Endothelial cell of umbilical vein (primary cell): ENCODE measurements around the gene CTNNA2.

Experiments used
- FOS ChIP-seq: IDR thresholded peaks from 2 replicates; pipeline ENCODE4 v1.6.1; 2011; ENCODE audit warnings: mild to moderate bottlenecking, low read length, moderate library complexity, borderline replicate concordance; ENCODE audit not compliant: insufficient read depth
- MYC ChIP-seq: IDR thresholded peaks from one replicate; pipeline ENCODE4 v1.6.1; 2011; ENCODE audit warnings: mild to moderate bottlenecking, low read depth, low read length
- POLR2A ChIP-seq: IDR thresholded peaks from 2 replicates; pipeline ENCODE4 v1.6.1; 2012; ENCODE audit warnings: low read depth, mild to moderate bottlenecking, control low read depth, low read length
- POLR2AphosphoS5 ChIP-seq: IDR thresholded peaks from 2 replicates; pipeline ENCODE4 v1.6.1; 2012; ENCODE audit warnings: low read depth, mild to moderate bottlenecking, control low read depth, low read length, moderate library complexity; ENCODE audit not compliant: insufficient read depth
- TF ChIP-seq, protein P1 (sequence below): IDR thresholded peaks from 2 replicates; pipeline ENCODE4 v1.6.1; 2011; ENCODE audit not compliant: insufficient read depth, insufficient read length
- TF ChIP-seq, protein P2 (sequence below), 2 donors: IDR thresholded peaks; 1 replicate in 1 of 2; 2 replicates in 1 of 2; pipeline ENCODE4 v1.5.1; 2011; ENCODE audit warnings: low read length in 2 of 2, mild to moderate bottlenecking in 2 of 2, moderate library complexity in 2 of 2, control low read depth in 1 of 2, inconsistent platforms in 1 of 2, low read depth in 1 of 2; ENCODE audit not compliant: insufficient read depth in 1 of 2; ENCODE audit errors: extremely low read depth in 1 of 2

DNA sequence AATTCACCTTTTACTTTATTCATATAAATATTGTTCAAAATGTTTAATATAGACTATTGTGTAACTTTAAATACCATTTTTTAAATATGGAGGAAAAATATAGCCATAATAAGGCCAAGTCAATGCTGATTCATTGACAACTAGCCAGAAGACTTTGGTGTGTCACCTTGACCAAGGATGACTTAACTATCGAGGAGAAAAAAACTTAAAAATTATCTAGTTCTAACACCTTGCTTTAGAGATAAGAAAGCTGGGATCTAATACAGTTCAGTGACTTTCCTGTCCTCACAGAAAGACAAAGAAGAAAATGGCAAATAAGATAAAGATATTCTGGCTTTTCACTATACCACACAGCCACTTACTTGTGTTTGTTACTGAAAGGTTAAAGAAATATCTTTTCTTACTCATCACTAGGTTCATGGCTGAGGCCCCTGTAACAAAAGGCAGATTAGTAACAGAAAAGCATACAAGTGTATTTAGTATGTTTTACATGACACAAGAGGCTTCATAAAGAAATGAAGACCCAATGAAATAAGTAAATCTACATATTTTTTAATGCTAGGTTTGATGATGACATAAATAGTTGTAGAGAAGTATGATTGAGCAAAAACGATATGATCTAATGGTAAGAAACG, 857.6 kb downstream of the CTNNA2 start:
- TF ChIP-seq, protein P1, sequence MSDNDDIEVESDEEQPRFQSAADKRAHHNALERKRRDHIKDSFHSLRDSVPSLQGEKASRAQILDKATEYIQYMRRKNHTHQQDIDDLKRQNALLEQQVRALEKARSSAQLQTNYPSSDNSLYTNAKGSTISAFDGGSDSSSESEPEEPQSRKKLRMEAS: no peak
- TF ChIP-seq, protein P2, sequence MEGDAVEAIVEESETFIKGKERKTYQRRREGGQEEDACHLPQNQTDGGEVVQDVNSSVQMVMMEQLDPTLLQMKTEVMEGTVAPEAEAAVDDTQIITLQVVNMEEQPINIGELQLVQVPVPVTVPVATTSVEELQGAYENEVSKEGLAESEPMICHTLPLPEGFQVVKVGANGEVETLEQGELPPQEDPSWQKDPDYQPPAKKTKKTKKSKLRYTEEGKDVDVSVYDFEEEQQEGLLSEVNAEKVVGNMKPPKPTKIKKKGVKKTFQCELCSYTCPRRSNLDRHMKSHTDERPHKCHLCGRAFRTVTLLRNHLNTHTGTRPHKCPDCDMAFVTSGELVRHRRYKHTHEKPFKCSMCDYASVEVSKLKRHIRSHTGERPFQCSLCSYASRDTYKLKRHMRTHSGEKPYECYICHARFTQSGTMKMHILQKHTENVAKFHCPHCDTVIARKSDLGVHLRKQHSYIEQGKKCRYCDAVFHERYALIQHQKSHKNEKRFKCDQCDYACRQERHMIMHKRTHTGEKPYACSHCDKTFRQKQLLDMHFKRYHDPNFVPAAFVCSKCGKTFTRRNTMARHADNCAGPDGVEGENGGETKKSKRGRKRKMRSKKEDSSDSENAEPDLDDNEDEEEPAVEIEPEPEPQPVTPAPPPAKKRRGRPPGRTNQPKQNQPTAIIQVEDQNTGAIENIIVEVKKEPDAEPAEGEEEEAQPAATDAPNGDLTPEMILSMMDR (IDR thresholded peaks at IDR 0.05; ENCODE audit: extremely low read depth in 1 of 2, insufficient read depth in 1 of 2, low read depth in 1 of 2, low read length in 2 of 2): no peak
- TF ChIP-seq POLR2AphosphoS5: no peak
- TF ChIP-seq MYC: no peak
- TF ChIP-seq POLR2A: no peak
- TF ChIP-seq FOS: no peak
